Common myeloid progenitor, CD34-positive (primary cell): Measurements from ENCODE around the gene CCL27.

Experiments used
- CTCF ChIA-PET: fragments of 350-600 bp; sonication (Branson Sonifier 250); formaldehyde crosslinking; loops from one replicate; lab custom pipeline; 2021; ENCODE audit warnings: antibody characterized with exemption; lab: Charles Lee
- POLR2A ChIA-PET: fragments of 350-600 bp; sonication (Branson Sonifier 250); formaldehyde crosslinking; loops from one replicate; lab custom pipeline; 2021; ENCODE audit warnings: antibody characterized with exemption; lab: Charles Lee
- DNase-seq, 3 donors: peaks; one replicate each; pipeline versions ENCODE4 v3.0.0 to v3.0.0-alpha.2; 2013
- H3K27ac ChIP-seq, 2 experiments: 1 replicate in 1 of 2; 2 replicates in 1 of 2; pipeline ENCODE4 v1.7.0; 2013; ENCODE audit warnings: inconsistent platforms in 2 of 2, low read length in 2 of 2, mild to moderate bottlenecking in 2 of 2, low read depth in 1 of 2, moderate library complexity in 1 of 2; ENCODE audit not compliant: severe bottlenecking in 2 of 2, insufficient read depth in 1 of 2, poor library complexity in 1 of 2
- H3K27me3 ChIP-seq, 5 experiments: replicated peaks in 2 of 5; 1 replicate in 3 of 5; 2 replicates in 2 of 5; pipeline versions ENCODE4 v1.6.1 to v1.7.0; 2013; ENCODE audit warnings: low read length in 4 of 5, mild to moderate bottlenecking in 2 of 5, moderate library complexity in 2 of 5, inconsistent platforms in 1 of 5; ENCODE audit not compliant: insufficient read depth in 5 of 5, control insufficient read depth in 4 of 5
- H3K36me3 ChIP-seq, 4 experiments: 1 replicate in 2 of 4; 2 replicates in 2 of 4; pipeline versions ENCODE4 v1.6.1 to v1.7.0; 2013; ENCODE audit warnings: low read length in 3 of 4, control low read depth in 1 of 4, mild to moderate bottlenecking in 1 of 4; ENCODE audit not compliant: control insufficient read depth in 4 of 4, insufficient read depth in 4 of 4
- H3K4me1 ChIP-seq, 4 experiments: 1 replicate in 3 of 4; 2 replicates in 1 of 4; pipeline versions ENCODE4 v1.6.1 to v1.7.1; 2013; ENCODE audit warnings: low read length in 3 of 4, mild to moderate bottlenecking in 3 of 4, control low read depth in 1 of 4, inconsistent platforms in 1 of 4, moderate library complexity in 1 of 4; ENCODE audit not compliant: control insufficient read depth in 4 of 4, insufficient read depth in 4 of 4; ENCODE audit errors: control extremely low read depth in 1 of 4
- H3K4me3 ChIP-seq, 7 experiments: 1 replicate in 4 of 7; 2 replicates in 3 of 7; pipeline versions ENCODE4 v1.5.1 to v1.7.0; 2013; ENCODE audit warnings: mild to moderate bottlenecking in 7 of 7, low read length in 6 of 7, moderate library complexity in 6 of 7, inconsistent platforms in 2 of 7, low read depth in 2 of 7, control low read depth in 1 of 7; ENCODE audit not compliant: insufficient read depth in 4 of 7, control insufficient read depth in 1 of 7; ENCODE audit errors: extremely low read depth in 1 of 7
- H3K9me3 ChIP-seq, 5 experiments: 1 replicate in 4 of 5; 2 replicates in 1 of 5; pipeline versions ENCODE4 v1.6.1 to v1.7.1; 2013; ENCODE audit warnings: low read length in 4 of 5, mild to moderate bottlenecking in 2 of 5, inconsistent platforms in 1 of 5, low read depth in 1 of 5, moderate library complexity in 1 of 5; ENCODE audit not compliant: control insufficient read depth in 4 of 5, insufficient read depth in 2 of 5; ENCODE audit errors: control extremely low read depth in 1 of 5
- WGBS: methylation state at CpG from one replicate; pipeline ENCODE4 v1.1.5; 2013; ENCODE audit not compliant: insufficient coverage; 5-methylcytosine and 5-hydroxymethylcytosine counted together

Gene CCL27

GRCh38 chr9:34623374-34624235, 38.9 kb downstream of the CCL27 start:
- peaks cover 0 to 3% (median 0%) of the 10 kb centered on the region in 4 experiments for H3K36me3 ChIP-seq
- peaks cover 5 to 35% (median 13%) of the 10 kb centered on the region in 4 experiments for H3K4me1 ChIP-seq
- CTCF ChIA-PET = interaction anchor here (0.9 to 7.6 kb wide), 4 partner anchors 8 to 20 kb away, joined by 3 to 82 read pairs (median 19); no protein-coding TSS in a partner anchor
- H3K27ac ChIP-seq = no peak overlapping the region
- DNase-seq = peak in 2 of 3 donors; percentile 43 to 59
- POLR2A ChIA-PET = no interaction called here
- H3K9me3 ChIP-seq = peaks cover 0 to 6% (median 0%) of the 10 kb centered on the region in 5 experiments
- H3K27me3 ChIP-seq = peaks cover 10 to 77% (median 43%) of the 10 kb centered on the region in 5 experiments
- WGBS = 4% methylated on average over 46 of the region's 63 CpGs
- peak overlapping the region in 3 of 7 experiments; percentile 17 to 54 (median 39) for H3K4me3 ChIP-seq

GRCh38 chr9:34620061-34620994, 42.1 kb downstream of the CCL27 start, which contains the start of gene DCTN3:
Gene DCTN3, minus strand, starts transcription at chr9:34620495. Its CDS starts 31 bp downstream, at chr9:34620464.
- H3K36me3 ChIP-seq = peaks cover 2 to 26% (median 23%) of the 10 kb centered on the region in 4 experiments
- ChIA-PET POLR2A (interaction anchor here (1.1 to 1.2 kb wide), 2 partner anchors 9 to 17 kb away, joined by 3 to 4 read pairs; partner anchors contain the start of genes RPP25L and SIGMAR1), CTCF (interaction anchor here (0.6 to 7.6 kb wide), 10 partner anchors 9 to 1089 kb away, joined by 3 to 82 read pairs (median 4); partner anchors contain the start of genes ARID3C, CCL27, GALT and SIGMAR1)
- H3K27me3 ChIP-seq = peaks cover 0 to 44% (median 20%) of the 10 kb centered on the region in 5 experiments
- H3K9me3 ChIP-seq = peaks cover 0 to 6% (median 0%) of the 10 kb centered on the region in 5 experiments
- H3K4me3 ChIP-seq = peak within 1 kb of the TSS; percentile 60 to 93 (median 83)
- whole genome bisulfite sequencing = 5% methylated on average over 40 of the region's 43 CpGs
- peaks cover 5 to 29% (median 10%) of the 10 kb centered on the region in 4 experiments for H3K4me1 ChIP-seq
- DNase-seq = peak; percentile 96 to 98 (median 97)
- peak within 1 kb of the TSS; percentile 56 to 78 for H3K27ac ChIP-seq

- POLR2A ChIA-PET = no interaction called here
- no peak for DNase-seq
- Histone ChIP-seq H3K4me1 (peaks cover 7 to 35% (median 27%) of the 10 kb centered on the region in 4 experiments), H3K4me3 (no peak overlapping the region), H3K27ac (no peak overlapping the region), H3K9me3 (no peaks in the 10 kb centered on the region), H3K36me3 (peaks cover 2 to 46% (median 35%) of the 10 kb centered on the region in 4 experiments), H3K27me3 (no peaks in the 10 kb centered on the region)
- CTCF ChIA-PET = interaction anchor here (0.5 to 17.0 kb wide), 5 partner anchors 10 to 175 kb away, joined by 3 to 293 read pairs (median 14); partner anchors contain the start of genes ARID3C and SIGMAR1
- 100% methylated on average over 1 of the region's 2 CpGs for WGBS
Observed at GRCh38 chr9:34615132-34615531, 47.3 kb downstream of the CCL27 start.

GRCh38 chr9:34612788-34613390, 49.6 kb downstream of the CCL27 start:
- peak overlapping the region in 6 of 7 experiments; percentile 62 to 93 (median 81) for H3K4me3 ChIP-seq
- WGBS = 0% methylated on average over 12 of the region's 15 CpGs
- peaks cover 2 to 44% (median 29%) of the 10 kb centered on the region in 4 experiments for H3K36me3 ChIP-seq
- H3K27me3 ChIP-seq = no peaks in the 10 kb centered on the region
- H3K4me1 ChIP-seq = peaks cover 1 to 26% (median 20%) of the 10 kb centered on the region in 4 experiments
- no peaks in the 10 kb centered on the region for H3K9me3 ChIP-seq
- ChIA-PET POLR2A (no interaction called here), CTCF (interaction anchor here (0.7 to 17.0 kb wide), 10 partner anchors 8 to 65 kb away, joined by 3 to 293 read pairs (median 4); partner anchors contain the start of genes ARID3C, GALT and SIGMAR1)
- peak; percentile 75 to 80 (median 79) for DNase-seq
- no peak overlapping the region for H3K27ac ChIP-seq
